GM19324 (cell line): ENCODE measurements around the gene COQ2.
A peak's percentile ranks its signal among the peaks of the same experiment; 100 is the strongest.
"Not testable (repeated sequence)": the region's sequence is repeated elsewhere in the genome, so short reads cannot be mapped to it uniquely, and the experiment has no call there.

Experiments used
- ATAC-seq: cut with Tn5 transposase; IDR thresholded peaks from one replicate; pipeline ENCODE4 v1.9.1; 2021; ENCODE audit warnings: mild to moderate bottlenecking, moderate library complexity; ENCODE audit not compliant: unreplicated experiment, low FRiP score

Gene COQ2, protein sequence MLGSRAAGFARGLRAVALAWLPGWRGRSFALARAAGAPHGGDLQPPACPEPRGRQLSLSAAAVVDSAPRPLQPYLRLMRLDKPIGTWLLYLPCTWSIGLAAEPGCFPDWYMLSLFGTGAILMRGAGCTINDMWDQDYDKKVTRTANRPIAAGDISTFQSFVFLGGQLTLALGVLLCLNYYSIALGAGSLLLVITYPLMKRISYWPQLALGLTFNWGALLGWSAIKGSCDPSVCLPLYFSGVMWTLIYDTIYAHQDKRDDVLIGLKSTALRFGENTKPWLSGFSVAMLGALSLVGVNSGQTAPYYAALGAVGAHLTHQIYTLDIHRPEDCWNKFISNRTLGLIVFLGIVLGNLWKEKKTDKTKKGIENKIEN

DNA sequence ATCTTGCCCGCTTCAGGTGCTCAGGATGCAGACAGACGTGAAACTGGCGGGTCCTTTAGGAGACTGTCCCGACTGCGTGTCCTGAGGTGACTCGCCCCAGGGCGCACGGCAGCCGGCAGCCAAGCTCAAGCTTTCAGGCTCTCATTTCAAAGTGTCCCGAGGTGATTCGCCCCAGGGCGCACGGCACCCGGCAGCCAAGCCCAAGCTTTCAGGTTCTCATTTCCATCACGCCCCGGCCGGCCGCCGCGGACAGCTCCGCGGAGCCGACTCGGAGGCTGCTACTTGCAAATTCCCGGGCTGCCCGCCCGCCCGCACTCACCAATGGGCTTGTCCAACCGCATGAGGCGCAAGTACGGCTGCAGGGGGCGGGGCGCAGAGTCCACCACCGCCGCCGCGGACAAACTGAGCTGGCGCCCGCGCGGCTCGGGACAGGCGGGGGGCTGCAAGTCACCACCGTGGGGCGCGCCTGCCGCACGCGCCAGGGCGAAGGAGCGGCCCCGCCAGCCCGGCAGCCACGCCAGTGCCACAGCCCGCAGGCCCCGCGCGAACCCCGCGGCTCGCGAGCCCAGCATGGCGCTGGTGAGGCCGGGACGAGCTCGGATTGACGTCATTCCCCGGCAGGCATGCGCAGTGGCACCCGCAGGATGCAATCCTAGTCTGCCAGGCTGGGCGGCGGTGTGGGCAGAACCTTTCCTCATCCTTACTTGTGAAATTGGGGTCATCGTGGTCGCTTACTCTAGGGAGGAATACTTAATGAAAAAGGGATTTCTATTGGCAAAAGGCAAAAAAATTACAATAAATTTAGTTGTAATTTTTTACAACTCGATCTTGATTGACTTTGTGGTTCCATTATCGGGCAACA is at the start of gene COQ2:
Gene COQ2 (minus strand): TSS at position 606 of the 862 bp plus-strand sequence. CDS start 34 bp downstream, at position 572.
- ATAC-seq: peak; percentile 94

DNA sequence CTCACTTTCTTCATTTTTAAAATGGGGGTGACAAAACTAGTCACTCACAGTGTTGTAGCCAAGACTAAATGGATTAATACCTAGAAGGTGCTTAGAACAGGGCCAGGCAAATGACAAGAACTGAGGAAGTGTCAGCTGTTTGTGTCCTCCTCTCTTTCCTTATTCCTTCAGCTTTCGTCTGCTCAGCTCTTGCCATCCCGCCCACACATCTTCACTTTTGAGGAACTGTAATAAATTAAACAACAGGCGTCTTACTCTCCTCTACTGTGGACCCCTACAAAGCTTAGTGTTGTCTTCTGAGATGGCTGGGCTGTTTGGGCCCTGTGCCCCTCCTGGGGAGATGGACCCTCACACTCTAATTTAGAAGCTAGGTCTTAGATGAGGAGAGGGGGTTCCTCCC is 47.4 kb upstream of the COQ2 start:
- no peak for ATAC-seq

DNA sequence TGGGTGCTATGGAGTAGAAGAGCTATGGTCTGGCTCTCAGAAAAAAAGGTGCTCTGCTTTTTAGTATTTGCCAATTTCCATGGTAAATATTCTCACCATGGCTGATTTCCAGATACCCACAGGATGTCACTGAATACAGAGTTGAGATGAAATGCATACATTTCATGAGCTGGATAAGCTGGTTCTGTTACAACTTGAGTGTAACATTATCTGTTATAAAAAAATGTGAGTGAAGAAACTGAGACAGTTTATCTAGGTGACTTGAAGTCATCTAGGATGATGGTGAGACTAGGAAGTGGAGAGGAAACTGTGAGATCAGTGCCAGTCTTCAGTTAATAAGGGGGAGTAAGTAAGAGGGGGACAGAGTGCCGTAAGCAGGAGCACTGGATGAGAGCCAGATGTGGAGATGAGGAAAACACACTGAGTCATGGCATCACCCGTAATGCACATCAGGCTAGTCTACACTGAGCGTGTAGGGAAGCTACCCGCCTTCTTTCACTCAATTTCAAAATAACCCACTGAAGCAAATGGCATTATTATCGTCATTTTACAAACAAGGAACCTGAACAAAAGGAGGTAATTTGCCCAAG is 45.0 kb upstream of the COQ2 start:
- no peak for ATAC-seq

DNA sequence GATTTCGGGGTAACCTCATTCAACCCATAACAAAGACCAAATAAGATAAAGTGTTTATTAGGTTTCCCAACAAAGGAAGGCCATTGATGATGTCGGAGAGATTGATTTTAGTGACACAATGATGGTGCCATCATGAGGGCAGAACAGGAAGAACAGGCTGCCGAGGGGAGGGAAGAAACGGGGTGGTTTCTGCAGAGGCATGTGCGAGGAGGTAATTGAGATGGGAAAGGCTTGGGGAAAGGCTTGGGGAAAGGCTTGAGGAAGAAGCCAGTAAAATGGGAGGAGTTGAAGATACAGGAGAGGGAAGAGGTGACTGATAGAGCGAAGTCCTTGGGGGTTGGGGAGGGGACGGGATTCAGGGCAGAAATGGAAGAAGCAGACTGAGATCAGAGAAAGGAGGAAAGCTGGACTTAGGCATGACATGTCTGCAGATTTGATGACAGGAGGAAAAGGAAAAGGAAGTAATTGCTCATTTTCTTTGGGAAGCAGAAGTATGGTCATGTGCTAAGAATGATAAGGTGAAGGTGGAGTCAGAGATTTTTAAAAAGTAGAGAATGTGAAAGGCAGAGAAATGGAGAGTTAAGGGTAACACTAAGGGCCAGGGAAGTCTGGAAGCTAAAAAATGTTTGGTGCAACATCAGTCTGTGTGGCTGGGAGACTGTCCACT is 44.1 kb upstream of the COQ2 start:
- no peak for ATAC-seq

DNA sequence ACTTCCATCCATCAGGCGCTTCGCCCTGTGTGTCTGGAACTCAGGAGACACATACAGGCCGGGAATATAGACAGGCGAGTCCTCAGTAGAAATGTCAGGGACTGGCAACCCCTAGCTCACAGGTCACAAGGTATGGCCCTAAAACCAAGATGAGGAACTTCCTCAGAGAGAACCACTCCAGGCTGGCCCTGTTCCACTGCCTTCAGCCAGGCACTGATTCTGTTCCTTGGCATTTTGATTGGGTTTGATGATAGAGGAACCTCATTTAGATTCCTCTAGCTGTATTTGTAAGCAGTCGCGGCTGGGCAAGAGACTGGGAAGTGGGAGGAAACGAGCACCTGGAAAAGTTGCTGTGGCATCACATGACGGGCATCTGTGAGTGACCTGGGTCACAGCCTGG is 41.9 kb upstream of the COQ2 start:
- no peak for ATAC-seq

DNA sequence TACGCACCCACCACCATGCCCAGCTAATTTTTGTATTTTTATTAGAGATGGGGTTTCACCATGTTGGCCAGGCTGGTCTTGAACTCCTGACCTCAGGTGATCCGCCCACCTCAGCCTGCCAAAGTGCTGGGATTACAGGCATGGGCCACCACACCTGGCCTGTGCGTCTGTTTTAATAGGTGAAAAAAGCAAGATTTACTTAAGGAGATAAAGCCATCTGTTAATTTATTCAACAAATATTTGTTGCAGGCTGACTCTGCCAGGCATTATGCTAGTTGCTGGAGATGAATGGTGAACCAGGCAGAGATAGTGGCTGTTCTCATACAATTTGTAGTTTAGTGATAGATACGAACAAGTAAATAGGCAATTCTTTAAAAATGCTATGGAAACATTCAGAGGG is 40.7 kb upstream of the COQ2 start:
- not testable (repeated sequence) for ATAC-seq

DNA sequence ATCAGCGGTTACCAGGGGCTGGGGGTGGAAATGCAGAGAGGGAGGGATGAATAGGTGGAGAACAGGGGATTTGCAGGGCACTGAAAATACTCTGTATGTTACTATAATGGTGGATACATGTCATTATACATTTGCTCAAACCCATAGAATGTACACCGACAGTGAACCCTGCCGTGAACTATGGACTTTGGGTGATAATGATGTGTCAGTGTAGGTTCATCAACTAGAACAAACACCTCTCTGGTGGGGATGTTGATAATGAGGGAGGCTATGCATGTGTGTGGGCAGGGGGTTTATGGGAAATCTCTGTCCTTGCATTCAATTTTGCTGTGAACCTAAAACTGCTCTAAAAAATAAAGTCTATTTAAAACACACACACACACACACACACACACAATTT is 38.5 kb upstream of the COQ2 start:
- ATAC-seq: no peak

DNA sequence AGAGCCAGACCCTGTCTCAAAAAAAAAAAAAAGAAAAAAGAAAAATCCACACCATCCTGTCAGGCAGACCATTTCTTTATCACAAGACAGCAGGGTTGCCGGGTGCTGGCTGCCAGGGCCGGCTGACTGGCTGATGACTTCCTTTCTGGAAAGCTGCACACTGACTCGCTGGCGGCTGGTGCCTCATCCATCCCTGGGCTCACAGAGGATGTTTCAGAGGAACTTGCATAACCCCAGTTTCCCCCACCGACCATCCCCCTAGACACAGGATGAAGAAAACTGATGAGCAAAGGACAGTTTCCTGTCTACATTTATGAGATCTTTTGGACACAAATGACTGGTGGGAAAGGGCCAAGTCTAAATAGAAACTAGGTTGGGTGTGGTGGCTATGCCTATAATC is 36.0 kb upstream of the COQ2 start:
- ATAC-seq: no peak

DNA sequence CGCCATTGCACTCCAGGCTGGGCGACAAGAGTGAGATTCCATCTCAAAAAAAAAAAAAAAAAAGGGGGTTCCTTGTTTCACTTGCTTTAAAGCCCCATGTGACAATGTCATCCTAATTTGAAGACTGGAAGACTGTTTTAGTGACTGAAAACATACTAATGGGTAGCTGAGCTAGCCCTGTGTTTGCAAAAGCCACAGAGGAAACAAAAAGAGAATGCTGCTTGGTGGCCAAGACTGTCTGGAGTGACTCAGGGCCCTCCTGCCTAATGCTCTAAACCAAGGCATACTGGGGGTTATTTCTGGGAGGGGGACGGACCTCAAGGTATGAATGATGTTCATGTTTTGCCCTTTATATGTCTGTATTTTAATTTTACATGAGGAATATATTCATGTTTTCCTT is 34.1 kb upstream of the COQ2 start:
- no peak for ATAC-seq

DNA sequence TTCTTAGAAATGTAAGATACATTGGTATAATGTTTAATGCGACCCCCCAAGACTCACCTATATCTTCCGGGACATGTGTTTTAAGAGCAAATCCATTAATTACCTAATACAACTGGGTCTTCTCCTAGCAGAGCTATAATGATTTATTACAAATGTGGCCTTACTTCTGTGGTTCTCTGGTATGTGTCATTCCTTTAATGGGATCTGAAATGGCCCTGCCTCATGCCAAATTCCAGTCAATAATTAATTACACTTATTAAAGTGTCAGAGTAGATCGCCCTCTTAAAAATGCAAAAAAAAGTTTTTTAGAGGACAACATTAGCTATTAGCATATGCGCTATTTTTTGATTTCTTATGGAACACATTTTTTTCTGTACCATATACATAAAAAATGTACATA is 33.1 kb upstream of the COQ2 start:
- no peak for ATAC-seq

DNA sequence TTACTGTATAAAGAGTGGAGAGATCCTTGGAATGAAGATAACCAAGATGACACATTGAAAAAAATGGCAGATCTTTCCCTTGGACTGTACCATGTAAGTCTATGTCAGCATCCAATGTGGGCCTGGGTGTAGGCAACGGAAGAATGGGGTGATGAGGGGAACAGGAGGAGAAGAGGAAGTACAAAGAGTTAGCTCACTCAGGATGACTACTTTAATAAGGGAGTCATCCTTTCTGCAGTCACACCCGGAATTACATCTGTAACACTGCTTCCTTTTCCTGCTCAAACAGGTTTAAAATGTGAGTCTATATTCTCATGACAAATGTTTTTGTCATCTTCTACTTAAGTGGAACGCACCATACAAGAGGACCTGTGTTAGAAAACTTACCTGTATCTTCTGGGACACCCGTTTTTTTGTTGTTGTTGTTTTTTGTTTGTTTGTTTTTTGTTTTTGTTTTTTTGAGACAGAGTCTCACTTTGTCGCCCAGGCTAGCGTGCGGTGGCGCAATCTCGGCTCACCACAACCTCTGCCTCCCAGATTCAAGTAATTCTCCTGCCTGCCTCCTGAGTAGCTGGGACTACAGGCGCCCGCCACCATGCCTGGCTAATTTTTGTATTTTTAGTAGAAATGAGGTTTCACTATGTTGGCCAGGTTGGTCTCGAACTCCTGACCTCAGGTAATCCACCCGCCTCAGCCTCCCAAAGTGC is 32.0 kb upstream of the COQ2 start:
- no peak for ATAC-seq

DNA sequence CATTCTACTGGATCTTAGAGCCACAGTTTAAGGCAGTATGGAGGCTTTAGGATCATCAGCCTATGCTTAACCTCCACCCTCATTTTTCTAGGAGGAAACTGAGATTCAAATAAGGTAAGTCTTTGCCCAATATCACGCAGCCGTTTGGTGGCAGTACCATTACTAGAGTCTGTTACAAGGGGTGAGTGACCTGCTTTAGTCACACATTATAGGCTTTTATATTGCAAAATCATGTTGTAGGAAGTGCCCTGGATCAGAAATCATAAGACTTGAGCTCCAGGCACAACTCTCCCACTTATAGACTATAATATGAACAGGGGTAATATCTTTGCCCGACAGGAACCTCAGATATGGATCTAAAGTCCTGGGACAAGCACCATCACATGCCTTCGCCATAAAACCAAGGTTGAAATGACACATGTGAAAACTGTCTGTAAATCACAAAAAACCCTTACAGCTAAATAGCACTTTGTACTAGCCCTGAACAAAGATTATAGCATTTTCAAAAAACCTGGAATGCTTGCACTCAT is 30.8 kb upstream of the COQ2 start:
- ATAC-seq: no peak

DNA sequence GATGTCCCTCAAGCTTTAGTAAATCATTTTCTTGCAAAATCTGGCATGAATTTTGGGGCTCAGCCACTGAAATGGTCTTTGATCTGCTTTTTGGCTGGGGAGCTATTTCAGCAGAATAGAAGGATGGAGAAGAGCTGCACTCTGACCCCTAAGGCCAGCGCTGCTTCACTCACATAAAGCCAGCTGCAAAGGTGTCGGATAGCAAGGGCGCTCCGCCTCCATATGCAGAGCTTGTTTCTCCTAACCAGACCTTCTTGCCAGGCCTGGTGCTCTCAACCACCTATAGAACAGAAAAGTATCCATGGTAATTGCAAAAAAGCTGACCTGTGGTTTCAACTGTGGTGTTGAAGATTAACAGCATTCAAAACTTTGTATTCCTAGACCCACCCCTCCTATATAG is 24.1 kb upstream of the COQ2 start:
- no peak for ATAC-seq

DNA sequence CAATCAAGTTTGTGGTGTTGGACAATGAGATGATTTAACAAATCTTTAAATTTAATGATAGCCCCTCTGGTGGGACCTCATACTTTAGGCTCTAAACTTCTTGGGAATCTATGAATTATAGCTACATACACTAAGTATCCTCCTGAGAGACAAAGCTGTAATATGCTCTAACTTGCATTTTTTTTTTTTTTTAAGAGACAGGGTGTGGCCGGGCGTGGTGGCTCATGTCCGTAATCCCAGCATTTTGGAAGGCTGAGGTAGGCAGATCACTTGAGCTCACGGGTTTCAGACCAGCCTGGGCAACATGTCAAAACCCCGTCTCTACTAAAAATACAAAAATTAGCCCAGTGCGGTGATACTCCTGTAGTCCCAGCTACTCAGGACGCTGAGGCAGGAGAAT is 23.3 kb upstream of the COQ2 start:
- no peak for ATAC-seq

DNA sequence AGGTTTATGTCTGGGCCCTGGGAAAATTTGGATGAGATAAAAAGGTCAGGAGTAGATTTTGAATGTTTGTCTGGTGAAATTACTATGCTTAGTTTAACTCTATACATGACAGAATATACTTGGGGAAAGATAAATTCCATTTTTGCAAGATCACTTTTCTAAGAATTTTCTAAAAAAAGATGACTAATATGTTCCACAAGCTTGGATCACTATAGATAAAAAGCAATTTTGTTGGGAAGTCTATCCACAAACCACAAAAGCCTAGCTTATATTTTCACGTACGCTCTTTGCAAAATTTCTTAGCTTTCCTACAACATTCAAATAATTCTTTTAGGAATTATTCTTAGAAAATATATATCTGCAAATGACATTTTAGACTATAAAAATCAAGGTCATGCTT is 20.6 kb upstream of the COQ2 start:
- no peak for ATAC-seq

DNA sequence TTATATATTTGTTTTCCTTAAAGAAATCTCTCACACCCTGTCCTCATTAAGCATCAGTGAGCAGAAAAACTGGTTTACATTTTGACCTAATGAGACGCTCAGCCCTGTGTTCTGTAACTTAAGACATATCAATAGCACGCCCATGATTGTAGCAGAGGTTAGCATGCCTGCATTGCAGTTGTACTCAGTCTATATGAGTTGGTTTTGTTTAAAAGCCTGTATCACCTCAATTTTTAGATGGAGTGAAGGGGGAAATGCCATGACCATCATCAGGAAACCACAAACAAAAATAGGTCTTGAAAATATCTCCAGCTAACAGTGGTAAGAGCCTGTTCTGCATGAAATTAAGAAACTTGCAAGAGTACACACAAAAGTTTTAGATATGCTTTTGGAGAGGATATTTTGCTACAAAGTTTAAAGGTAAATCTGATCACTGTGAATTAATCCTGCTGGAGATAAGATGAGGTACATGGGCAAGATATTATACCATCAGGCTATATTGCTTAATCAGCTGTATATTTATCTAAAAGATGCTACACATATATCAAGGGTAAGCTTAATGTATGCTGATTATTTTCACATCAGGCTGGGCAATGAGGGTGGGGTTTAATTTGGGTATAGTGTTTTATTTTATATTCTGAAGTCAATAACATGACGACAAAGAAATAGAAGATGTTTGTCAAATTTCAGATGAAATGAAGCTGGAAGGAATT is 13.1 kb upstream of the COQ2 start:
- ATAC-seq: no peak

DNA sequence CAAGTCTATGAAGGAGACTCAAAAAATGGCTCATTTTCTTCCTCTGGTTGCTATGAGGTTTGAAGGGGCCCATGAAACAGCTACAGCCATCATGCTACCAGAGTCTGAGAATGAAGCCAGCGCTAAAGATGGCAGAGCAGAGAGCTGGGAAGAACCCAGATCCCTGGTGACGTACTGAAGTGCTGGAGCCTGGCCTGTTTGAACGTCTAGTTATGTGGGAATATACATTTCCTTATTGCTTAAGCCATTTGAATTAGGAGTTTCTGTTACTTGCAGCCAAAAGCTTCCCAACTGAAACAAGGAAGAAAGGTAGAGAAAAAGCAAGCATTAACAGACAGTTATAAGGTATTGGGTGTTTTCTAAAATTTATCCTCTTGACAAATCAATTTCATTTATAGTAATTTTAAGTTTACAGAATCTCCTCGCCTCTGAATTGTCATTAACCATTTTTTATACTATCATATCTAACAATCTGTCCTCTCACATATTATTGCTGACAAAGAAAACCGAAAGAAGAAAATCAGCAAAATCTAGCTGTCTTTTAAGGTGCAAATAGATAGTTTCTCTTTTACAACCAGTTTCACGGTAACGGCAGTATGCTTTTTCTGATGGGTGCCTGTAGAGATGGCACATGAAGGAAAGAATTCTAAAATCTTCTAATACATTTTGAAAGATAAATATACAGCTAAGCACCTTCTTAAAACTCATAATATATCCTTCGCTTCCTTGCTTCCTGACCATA is 8.9 kb upstream of the COQ2 start:
- no peak for ATAC-seq

DNA sequence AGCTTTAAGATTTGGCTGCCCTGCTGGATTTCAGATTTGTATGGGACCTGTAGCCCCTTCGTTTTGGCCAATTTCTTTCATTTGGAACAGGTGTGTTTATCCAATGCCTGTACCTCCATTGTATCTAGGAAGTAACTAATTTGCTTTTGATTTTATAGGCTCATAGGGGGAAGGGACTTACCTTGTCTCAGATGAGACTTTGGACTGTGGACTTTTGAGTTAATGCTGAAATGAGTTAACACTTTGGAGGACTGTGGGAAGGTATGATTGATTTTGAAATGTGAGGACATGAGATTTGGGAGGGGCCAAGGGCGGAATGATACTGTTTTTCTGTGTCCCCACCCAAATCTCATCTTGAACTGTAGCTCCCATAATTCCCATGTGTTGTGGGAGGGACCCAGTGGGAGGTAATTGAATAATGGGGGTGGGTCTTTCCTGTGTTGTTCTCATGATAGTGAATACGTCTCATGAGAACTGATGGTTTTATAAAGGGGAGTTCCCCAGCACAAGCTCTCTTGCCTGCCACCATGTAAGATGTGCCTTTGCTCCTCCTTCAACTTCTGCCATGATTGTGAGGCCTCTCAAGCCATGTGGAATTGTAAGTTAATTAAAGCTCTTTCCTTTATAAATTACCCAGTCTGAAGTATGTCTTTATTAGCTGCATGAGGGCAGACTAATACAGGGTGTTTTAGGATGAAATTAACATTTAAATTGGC is 5.6 kb upstream of the COQ2 start:
- not testable (repeated sequence) for ATAC-seq
